Measurements from ENCODE around the gene ZFP3. TPM values are rescaled to one million over a fixed set of nuclear protein-coding genes. Genes with fewer than 3 reads are reported as not detected.
A peak's percentile ranks its signal among the peaks of the same experiment; 100 is the strongest.
"Not testable (repeated sequence)": the region's sequence is repeated elsewhere in the genome, so short reads cannot be mapped to it uniquely, and the experiment has no call there.

ZFP3 gene
- total and polyA plus RNA-seq, 2 donors from 2014 or later, result 3.4 to 10.0 TPM

- FAIRE-seq, result no peak
- Histone ChIP-seq H3K4me3 (ENCODE audit: low read length in 3 of 3) (no peak overlapping the region), H3K27me3 (ENCODE audit: control insufficient read depth, insufficient read depth, low read length) (no peaks in the 10 kb centered on the region), H3K4me1 (ENCODE audit: control insufficient read depth in 2 of 3, insufficient read depth in 2 of 3, low read depth in 1 of 3, low read length in 3 of 3) (no peaks in the 10 kb centered on the region), H3K36me3 (ENCODE audit: control insufficient read depth in 2 of 3, insufficient read depth in 3 of 3, low read length in 3 of 3) (no peaks in the 10 kb centered on the region), H3K9me3 (ENCODE audit: control insufficient read depth in 2 of 3, insufficient read depth in 1 of 3, low read length in 3 of 3) (no peaks in the 10 kb centered on the region), H3K27ac (ENCODE audit: low read depth in 2 of 2, low read length in 2 of 2) (no peak overlapping the region), H3K9ac (ENCODE audit: low read length in 3 of 3) (no peak overlapping the region)
- intact Hi-C loops (cut with DNase I), result no loop called here
- no peak for TF ChIP-seq CTCF (IDR thresholded peaks at IDR 0.05; ENCODE audit: borderline replicate concordance, extremely low read depth, insufficient read depth)
- DNase-seq, result peak in 1 of 5 donors; percentile 24
These were observed 60.6 kb downstream of the ZFP3 start for GRCh38 chr17:5138616-5139457.

- Histone ChIP-seq H3K27me3 (ENCODE audit: control insufficient read depth, insufficient read depth, low read length) (no peaks in the 10 kb centered on the region), H3K4me1 (ENCODE audit: control insufficient read depth in 2 of 3, insufficient read depth in 2 of 3, low read depth in 1 of 3, low read length in 3 of 3) (no peaks in the 10 kb centered on the region), H3K36me3 (ENCODE audit: control insufficient read depth in 2 of 3, insufficient read depth in 3 of 3, low read length in 3 of 3) (no peaks in the 10 kb centered on the region), H3K9ac (ENCODE audit: low read length in 3 of 3) (no peak overlapping the region), H3K27ac (ENCODE audit: low read depth in 2 of 2, low read length in 2 of 2) (no peak overlapping the region), H3K9me3 (ENCODE audit: control insufficient read depth in 2 of 3, insufficient read depth in 1 of 3, low read length in 3 of 3) (no peaks in the 10 kb centered on the region), H3K4me3 (ENCODE audit: low read length in 3 of 3) (no peak overlapping the region)
- DNase-seq (peak in 1 of 5 donors; percentile 13), FAIRE-seq (no peak)
- intact Hi-C loops (cut with DNase I), result no loop called here
- no peak for TF ChIP-seq CTCF (IDR thresholded peaks at IDR 0.05; ENCODE audit: borderline replicate concordance, extremely low read depth, insufficient read depth)
These were observed 61.1 kb downstream of the ZFP3 start for GRCh38 chr17:5139458-5139732.

GRCh38 chr17:5142877-5143276 lies 64.6 kb downstream of the ZFP3 start:
- DNase-seq; intact Hi-C loops (cut with DNase I): not testable (repeated sequence)

More at GRCh38 chr17:5142877-5143276, 64.6 kb downstream of the ZFP3 start:
- not testable (repeated sequence) for H3K9ac ChIP-seq (ENCODE audit: low read length in 3 of 3); H3K4me1 ChIP-seq (ENCODE audit: control insufficient read depth in 2 of 3, insufficient read depth in 2 of 3, low read depth in 1 of 3, low read length in 3 of 3); H3K27ac ChIP-seq (ENCODE audit: low read depth in 2 of 2, low read length in 2 of 2); H3K36me3 ChIP-seq (ENCODE audit: control insufficient read depth in 2 of 3, insufficient read depth in 3 of 3, low read length in 3 of 3); FAIRE-seq; H3K9me3 ChIP-seq (ENCODE audit: control insufficient read depth in 2 of 3, insufficient read depth in 1 of 3, low read length in 3 of 3); H3K4me3 ChIP-seq (ENCODE audit: low read length in 3 of 3); H3K27me3 ChIP-seq (ENCODE audit: control insufficient read depth, insufficient read depth, low read length)

Other genes with a start within 250 kb of the ZFP3 start
- gene MINK1, start 245.1 kb upstream of the ZFP3 start, total RNA-seq, result 118 TPM
- 21.2 TPM for gene MINK1, start 245.1 kb upstream of the ZFP3 start, polyA plus RNA-seq (ENCODE audit: insufficient read depth, low read depth, low replicate concordance)
- 4.4 TPM for gene C17orf107, start 178.9 kb upstream of the ZFP3 start, total RNA-seq
- 2.5 TPM for gene C17orf107, start 178.9 kb upstream of the ZFP3 start, polyA plus RNA-seq (ENCODE audit: insufficient read depth, low read depth, low replicate concordance)
- 1.3 TPM for gene CHRNE, start 175.4 kb upstream of the ZFP3 start, total RNA-seq
- gene CHRNE, start 175.4 kb upstream of the ZFP3 start, polyA plus RNA-seq (ENCODE audit: insufficient read depth, low read depth, low replicate concordance), result 0.82 TPM
- not detected for gene GP1BA, start 146.2 kb upstream of the ZFP3 start, total RNA-seq
- gene GP1BA, start 146.2 kb upstream of the ZFP3 start, polyA plus RNA-seq (ENCODE audit: insufficient read depth, low read depth, low replicate concordance), result not detected
- gene SLC25A11, start 138.4 kb upstream of the ZFP3 start, total RNA-seq, result 60.0 TPM
- 173 TPM for gene SLC25A11, start 138.4 kb upstream of the ZFP3 start, polyA plus RNA-seq (ENCODE audit: insufficient read depth, low read depth, low replicate concordance)
- gene RNF167, start 138.2 kb upstream of the ZFP3 start, total RNA-seq, result 95.0 TPM
- 188 TPM for gene RNF167, start 138.2 kb upstream of the ZFP3 start, polyA plus RNA-seq (ENCODE audit: insufficient read depth, low read depth, low replicate concordance)
- gene PFN1, start 129.9 kb upstream of the ZFP3 start, total RNA-seq, result 496 TPM
- gene PFN1, start 129.9 kb upstream of the ZFP3 start, polyA plus RNA-seq (ENCODE audit: insufficient read depth, low read depth, low replicate concordance), result 614 TPM
- 6.9 TPM for gene ENO3, start 127.3 kb upstream of the ZFP3 start, total RNA-seq
- gene ENO3, start 127.3 kb upstream of the ZFP3 start, polyA plus RNA-seq (ENCODE audit: insufficient read depth, low read depth, low replicate concordance), result 17.8 TPM
- gene SPAG7, start 110.7 kb upstream of the ZFP3 start, total RNA-seq, result 73.6 TPM
- 157 TPM for gene SPAG7, start 110.7 kb upstream of the ZFP3 start, polyA plus RNA-seq (ENCODE audit: insufficient read depth, low read depth, low replicate concordance)
- gene CAMTA2, start 90.8 kb upstream of the ZFP3 start, total RNA-seq, result 47.1 TPM
- gene CAMTA2, start 90.8 kb upstream of the ZFP3 start, polyA plus RNA-seq (ENCODE audit: insufficient read depth, low read depth, low replicate concordance), result 40.1 TPM
- 1.5 TPM for gene INCA1, start 80.9 kb upstream of the ZFP3 start, total RNA-seq
- 1.6 TPM for gene INCA1, start 80.9 kb upstream of the ZFP3 start, polyA plus RNA-seq (ENCODE audit: insufficient read depth, low read depth, low replicate concordance)
- 168 TPM for gene KIF1C, start 80.5 kb upstream of the ZFP3 start, total RNA-seq
- 69.6 TPM for gene KIF1C, start 80.5 kb upstream of the ZFP3 start, polyA plus RNA-seq (ENCODE audit: insufficient read depth, low read depth, low replicate concordance)
- gene SLC52A1, start 43.0 kb upstream of the ZFP3 start, total RNA-seq, result 0.19 TPM
- 0.90 TPM for gene SLC52A1, start 43.0 kb upstream of the ZFP3 start, polyA plus RNA-seq (ENCODE audit: insufficient read depth, low read depth, low replicate concordance)
- 8.0 TPM for gene ZNF232, start 33.4 kb downstream of the ZFP3 start, total RNA-seq
- gene ZNF232, start 33.4 kb downstream of the ZFP3 start, polyA plus RNA-seq (ENCODE audit: insufficient read depth, low read depth, low replicate concordance), result 6.9 TPM
- 0.19 TPM for gene USP6, start 37.6 kb downstream of the ZFP3 start, total RNA-seq
- gene USP6, start 37.6 kb downstream of the ZFP3 start, polyA plus RNA-seq (ENCODE audit: insufficient read depth, low read depth, low replicate concordance), result 0.06 TPM
- 12.3 TPM for gene ZNF594, start 113.4 kb downstream of the ZFP3 start, total RNA-seq
- 1.9 TPM for gene ZNF594, start 113.4 kb downstream of the ZFP3 start, polyA plus RNA-seq (ENCODE audit: insufficient read depth, low read depth, low replicate concordance)
- gene SCIMP, start 156.4 kb downstream of the ZFP3 start, total RNA-seq, result 7.6 TPM
- gene SCIMP, start 156.4 kb downstream of the ZFP3 start, polyA plus RNA-seq (ENCODE audit: insufficient read depth, low read depth, low replicate concordance), result 0.37 TPM
- gene RABEP1, start 203.8 kb downstream of the ZFP3 start, total RNA-seq, result 47.6 TPM
- gene RABEP1, start 203.8 kb downstream of the ZFP3 start, polyA plus RNA-seq (ENCODE audit: insufficient read depth, low read depth, low replicate concordance), result 21.1 TPM

Data from kidney (tissue), 14 donors.